Measurements from ENCODE around the gene PTCH2. TPM values are rescaled to one million over a fixed set of nuclear protein-coding genes. Genes with fewer than 3 reads are reported as not detected.
"Not testable (repeated sequence)": the region's sequence is repeated elsewhere in the genome, so short reads cannot be mapped to it uniquely, and the experiment has no call there.

The PTCH2 gene
- total RNA-seq, 1 experiment from 2014 or later: 0.83 TPM

DNA sequence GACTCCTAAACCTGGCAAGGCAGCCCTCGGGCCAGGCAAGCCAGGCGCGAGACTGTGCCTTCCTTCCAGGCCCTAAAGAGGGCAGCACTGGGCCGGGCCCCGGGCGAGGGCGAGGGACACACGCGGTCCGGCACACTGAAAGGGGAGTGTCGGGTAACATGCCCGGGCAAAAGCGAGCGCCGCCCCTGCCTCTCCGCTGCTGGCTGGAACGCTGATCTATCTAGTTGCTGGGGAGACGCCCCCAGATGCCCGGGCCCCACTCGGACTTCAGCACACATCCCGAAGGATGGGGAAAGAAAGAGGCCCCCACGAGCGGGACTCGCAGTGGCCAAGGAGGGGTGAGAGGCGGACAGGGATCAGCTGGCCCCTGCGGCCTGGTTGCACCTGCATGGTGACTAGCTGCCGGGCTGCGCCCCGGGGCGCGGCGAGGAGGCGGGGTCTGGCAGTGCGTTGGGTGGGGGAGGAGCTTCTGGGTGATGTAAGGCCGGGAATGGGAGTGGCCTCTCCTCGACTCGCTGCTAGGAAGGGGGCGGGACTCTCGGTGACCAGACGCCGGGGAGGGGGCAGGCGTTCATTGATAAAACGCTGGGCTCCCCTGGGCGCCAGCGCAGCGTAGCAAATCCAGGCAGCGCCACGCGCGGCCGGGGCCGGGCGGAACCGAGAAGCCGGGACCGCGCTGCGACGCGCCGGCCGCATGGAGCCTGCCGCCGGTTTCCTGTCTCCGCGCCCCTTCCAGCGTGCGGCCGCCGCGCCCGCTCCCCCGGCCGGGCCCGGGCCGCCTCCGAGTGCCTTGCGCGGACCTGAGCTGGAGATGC lies 43.1 kb downstream of the PTCH2 start, which contains the start of gene PLK3:
PLK3 (plus strand) TSS at position 608 of the 815 bp plus-strand sequence; CDS start at position 695, 87 bp downstream.
- peaks cover under 1% of the 10 kb centered on the region; the same call in 1 of the 2 replicates for H3K36me3 ChIP-seq (ENCODE audit: low read depth)
- peaks cover 45% of the 10 kb centered on the region for H3K4me1 ChIP-seq (replicated peaks; ENCODE audit: insufficient read depth)
- H3K27ac ChIP-seq: peak within 1 kb of the TSS; percentile 81
- H4K20me1 ChIP-seq (ENCODE audit: insufficient read depth): no peaks in the 10 kb centered on the region
- H3F3A ChIP-seq (ENCODE audit: insufficient read depth, low read depth): peaks cover 52% of the 10 kb centered on the region
- ChIA-PET POLR2A (ENCODE audit: unreplicated experiment) (interaction anchor here (0.5 to 1.0 kb wide), 16 partner anchors 9 to 758 kb away, joined by 3 to 31 read pairs (median 5); partner anchors contain the start of genes AKR1A1, BTBD19, TESK2 and UROD), CTCF (interaction anchor here (0.6 to 1.5 kb wide), 11 partner anchors 9 to 855 kb away, joined by 3 to 10 read pairs (median 4); partner anchors contain the start of genes BTBD19, HECTD3 and UROD)
- no peaks in the 10 kb centered on the region for H3K9me2 ChIP-seq (ENCODE audit: insufficient read depth)
- peak within 1 kb of the TSS; percentile 94 for H3K4me2 ChIP-seq
- H3K27me3 ChIP-seq (ENCODE audit: insufficient read depth, low read depth): no peaks in the 10 kb centered on the region
- TF ChIP-seq, protein P1, sequence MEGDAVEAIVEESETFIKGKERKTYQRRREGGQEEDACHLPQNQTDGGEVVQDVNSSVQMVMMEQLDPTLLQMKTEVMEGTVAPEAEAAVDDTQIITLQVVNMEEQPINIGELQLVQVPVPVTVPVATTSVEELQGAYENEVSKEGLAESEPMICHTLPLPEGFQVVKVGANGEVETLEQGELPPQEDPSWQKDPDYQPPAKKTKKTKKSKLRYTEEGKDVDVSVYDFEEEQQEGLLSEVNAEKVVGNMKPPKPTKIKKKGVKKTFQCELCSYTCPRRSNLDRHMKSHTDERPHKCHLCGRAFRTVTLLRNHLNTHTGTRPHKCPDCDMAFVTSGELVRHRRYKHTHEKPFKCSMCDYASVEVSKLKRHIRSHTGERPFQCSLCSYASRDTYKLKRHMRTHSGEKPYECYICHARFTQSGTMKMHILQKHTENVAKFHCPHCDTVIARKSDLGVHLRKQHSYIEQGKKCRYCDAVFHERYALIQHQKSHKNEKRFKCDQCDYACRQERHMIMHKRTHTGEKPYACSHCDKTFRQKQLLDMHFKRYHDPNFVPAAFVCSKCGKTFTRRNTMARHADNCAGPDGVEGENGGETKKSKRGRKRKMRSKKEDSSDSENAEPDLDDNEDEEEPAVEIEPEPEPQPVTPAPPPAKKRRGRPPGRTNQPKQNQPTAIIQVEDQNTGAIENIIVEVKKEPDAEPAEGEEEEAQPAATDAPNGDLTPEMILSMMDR (conservative IDR thresholded peaks at IDR 0.05): peak; percentile 88
- no peak for TF ChIP-seq EZH2 (IDR thresholded peaks at IDR 0.05; ENCODE audit: low read depth)
- no peaks in the 10 kb centered on the region for H3K9me3 ChIP-seq (ENCODE audit: insufficient read depth, low read depth)
- peak within 1 kb of the TSS; percentile 82 for H3K4me3 ChIP-seq
- intact Hi-C loops (cut with micrococcal nuclease; ENCODE audit: unreplicated experiment): loop anchor here (2.0 to 10.0 kb wide), 4 partner anchors 37 to 785 kb away; partner anchors contain the start of genes KIF2C, NASP, RNU5D-1 and SLC6A9
- H3K79me2 ChIP-seq (ENCODE audit: low read depth): peaks cover 32% of the 10 kb centered on the region
- BruUV-seq (replicated peaks): TSS peak; percentile 22
- DNase-seq: peak; percentile 88 to 99
- peak within 1 kb of the TSS; percentile 72; the same call in 1 of the 2 replicates for H2AFZ ChIP-seq

DNA sequence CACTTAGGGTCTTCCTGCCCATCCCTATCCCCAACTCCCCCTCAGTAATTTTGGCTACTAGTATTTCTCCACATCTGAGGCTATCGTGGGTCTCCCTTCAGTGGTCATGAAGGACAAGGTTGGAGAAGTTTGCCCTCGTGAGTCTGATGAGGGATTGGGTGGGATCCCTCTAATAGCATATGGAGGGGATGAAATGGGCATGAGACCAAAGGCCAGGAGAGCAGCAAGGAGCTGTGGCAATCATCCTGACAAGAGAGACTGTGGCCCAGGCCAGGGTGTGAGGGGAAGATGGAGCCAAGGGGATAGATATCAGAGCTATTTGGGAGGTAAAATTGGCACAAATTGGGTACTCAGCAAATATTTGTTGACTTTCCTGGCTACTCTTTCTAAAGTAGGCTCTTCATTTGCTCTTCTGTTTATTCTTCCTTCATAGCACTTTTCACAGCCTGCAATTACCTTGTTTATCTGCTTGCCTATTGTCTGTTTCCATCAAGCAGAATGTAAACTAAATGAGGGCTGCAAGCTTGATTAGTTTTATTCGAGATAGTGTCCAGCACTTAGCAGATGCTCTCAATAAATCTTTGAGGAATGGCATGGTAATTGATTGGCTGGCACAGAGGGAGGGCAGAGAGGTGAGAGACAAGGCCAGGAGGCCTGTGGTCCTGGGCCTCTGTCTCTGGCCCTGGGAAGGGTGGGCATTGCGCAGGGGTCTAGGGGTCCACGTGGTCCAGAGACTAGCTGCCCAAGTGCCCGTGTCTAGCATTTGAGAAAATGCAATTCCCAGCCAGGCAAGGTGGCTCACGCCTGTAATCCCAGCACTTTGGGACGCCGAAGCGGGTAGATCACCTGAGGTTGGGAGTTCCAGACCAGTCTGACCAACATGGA lies 44.3 kb downstream of the PTCH2 start:
- no peak for DNase-seq
- Histone ChIP-seq H2AFZ (no peak overlapping the region), H3K9me3 (ENCODE audit: insufficient read depth, low read depth) (no peaks in the 10 kb centered on the region), H3F3A (ENCODE audit: insufficient read depth, low read depth) (peaks cover 51% of the 10 kb centered on the region), H3K4me3 (no peak overlapping the region; the same call in 1 of the 2 replicates), H3K4me2 (peak overlapping the region; percentile 94; the same call in 1 of the 2 replicates), H3K79me2 (ENCODE audit: low read depth) (peaks cover 22% of the 10 kb centered on the region), H3K9me2 (ENCODE audit: insufficient read depth) (no peaks in the 10 kb centered on the region), H3K27ac (peak overlapping the region; percentile 58; the same call in 1 of the 2 replicates), H4K20me1 (ENCODE audit: insufficient read depth) (no peaks in the 10 kb centered on the region), H3K36me3 (ENCODE audit: low read depth) (no peaks in the 10 kb centered on the region; the same call in 1 of the 2 replicates), H3K27me3 (ENCODE audit: insufficient read depth, low read depth) (no peaks in the 10 kb centered on the region), H3K4me1 (replicated peaks; ENCODE audit: insufficient read depth) (peaks cover 32% of the 10 kb centered on the region)
- TF ChIP-seq EZH2 (IDR thresholded peaks at IDR 0.05; ENCODE audit: low read depth): no peak
- TF ChIP-seq, protein P1 (conservative IDR thresholded peaks at IDR 0.05): no peak
- intact Hi-C loops (cut with micrococcal nuclease; ENCODE audit: unreplicated experiment): no loop called here
- ChIA-PET CTCF (interaction anchor here (0.6 to 1.5 kb wide), 4 partner anchors 10 to 558 kb away, joined by 3 to 4 read pairs (median 4); partner anchors contain the start of gene BTBD19), POLR2A (ENCODE audit: unreplicated experiment) (interaction anchor here (0.8 kb wide), 1 partner anchor 19 kb away, joined by 5 read pairs; no protein-coding TSS in a partner anchor)
- no TSS peak for BruUV-seq (replicated peaks)

DNA sequence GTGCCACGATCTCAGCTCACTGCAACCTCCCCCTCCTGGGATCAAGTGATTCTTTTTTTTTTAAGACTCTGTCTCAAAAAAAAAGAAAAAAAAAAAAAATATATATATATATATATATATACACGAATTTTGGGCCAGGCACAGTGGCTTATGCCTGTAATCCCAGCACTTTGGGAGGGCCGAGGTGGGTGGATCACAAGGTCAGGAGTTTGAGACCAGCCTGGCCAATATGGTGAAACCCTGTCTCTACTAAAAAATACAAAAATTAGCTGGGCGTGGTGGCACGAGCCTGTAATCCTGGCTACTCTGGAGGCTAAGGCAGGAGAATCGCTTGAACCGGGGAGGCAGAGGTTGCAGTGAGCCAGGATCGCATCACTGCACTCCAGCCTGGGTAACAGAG lies 45.2 kb downstream of the PTCH2 start:
- H3K9me2 ChIP-seq (ENCODE audit: insufficient read depth); BruUV-seq (replicated peaks); H2AFZ ChIP-seq; H4K20me1 ChIP-seq (ENCODE audit: insufficient read depth); POLR2A ChIA-PET (ENCODE audit: unreplicated experiment); H3K27ac ChIP-seq; CTCF ChIA-PET; intact Hi-C loops (cut with micrococcal nuclease; ENCODE audit: unreplicated experiment); DNase-seq; H3K4me2 ChIP-seq; H3K4me3 ChIP-seq; H3K9me3 ChIP-seq (ENCODE audit: insufficient read depth, low read depth); H3K36me3 ChIP-seq (ENCODE audit: low read depth); H3K27me3 ChIP-seq (ENCODE audit: insufficient read depth, low read depth): not testable (repeated sequence)
- Histone ChIP-seq H3K79me2 (ENCODE audit: low read depth) (peaks cover 22% of the 10 kb centered on the region), H3K4me1 (replicated peaks; ENCODE audit: insufficient read depth) (peaks cover 31% of the 10 kb centered on the region), H3F3A (ENCODE audit: insufficient read depth, low read depth) (peaks cover 49% of the 10 kb centered on the region; the same call in 1 of the 2 replicates)
